GM10248 (cell line): ENCODE results near the gene FARS2.

Source experiments
- CTCF ChIA-PET: fragments of 300-600 bp; sonication (Branson Sonifier 250); formaldehyde crosslinking; extraction: SDS; loops from one replicate; lab custom pipeline; 2021; ENCODE audit warnings: antibody characterized with exemption; lab: Yijun Ruan, JAX
- POLR2A ChIA-PET: fragments of 350-650 bp; sonication (Branson Sonifier 250); formaldehyde crosslinking; extraction: SDS; loops from one replicate; lab custom pipeline; 2020; ENCODE audit warnings: antibody characterized with exemption; lab: Yijun Ruan, JAX
- DNase-seq: peaks from one replicate; pipeline ENCODE4 v3.0.0; 2012; ENCODE audit errors: extremely low spot score
- TF ChIP-seq, protein P1 (sequence below): IDR thresholded peaks from 2 replicates; pipeline ENCODE4 v1.5.1; 2012; ENCODE audit warnings: mild to moderate bottlenecking, low read depth; ENCODE audit errors: extremely low read depth, missing control alignments, control extremely low read depth

FARS2 gene

DNA sequence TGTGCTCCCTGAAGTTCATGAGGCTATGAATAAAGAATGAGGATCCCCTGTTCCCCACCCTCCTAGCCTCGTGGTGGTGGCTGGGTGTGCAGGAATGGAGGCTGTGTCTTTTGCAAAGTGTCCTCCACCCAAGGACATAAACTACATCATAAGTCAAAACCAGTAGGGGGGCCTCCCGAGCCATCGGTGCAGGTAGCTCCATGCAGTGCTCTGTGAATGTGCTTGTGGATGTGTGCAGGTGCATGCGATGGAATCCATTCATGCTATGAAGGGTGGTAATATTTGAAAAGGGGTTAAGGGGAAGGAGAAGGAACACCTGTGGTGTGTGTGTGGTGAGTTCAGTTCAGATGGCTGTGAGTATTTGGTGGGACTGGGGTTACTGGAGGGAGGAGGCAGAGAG, 548.1 kb downstream of the FARS2 start:
- ChIA-PET POLR2A (no interaction called here), CTCF (no interaction called here)
- TF ChIP-seq, protein P1, sequence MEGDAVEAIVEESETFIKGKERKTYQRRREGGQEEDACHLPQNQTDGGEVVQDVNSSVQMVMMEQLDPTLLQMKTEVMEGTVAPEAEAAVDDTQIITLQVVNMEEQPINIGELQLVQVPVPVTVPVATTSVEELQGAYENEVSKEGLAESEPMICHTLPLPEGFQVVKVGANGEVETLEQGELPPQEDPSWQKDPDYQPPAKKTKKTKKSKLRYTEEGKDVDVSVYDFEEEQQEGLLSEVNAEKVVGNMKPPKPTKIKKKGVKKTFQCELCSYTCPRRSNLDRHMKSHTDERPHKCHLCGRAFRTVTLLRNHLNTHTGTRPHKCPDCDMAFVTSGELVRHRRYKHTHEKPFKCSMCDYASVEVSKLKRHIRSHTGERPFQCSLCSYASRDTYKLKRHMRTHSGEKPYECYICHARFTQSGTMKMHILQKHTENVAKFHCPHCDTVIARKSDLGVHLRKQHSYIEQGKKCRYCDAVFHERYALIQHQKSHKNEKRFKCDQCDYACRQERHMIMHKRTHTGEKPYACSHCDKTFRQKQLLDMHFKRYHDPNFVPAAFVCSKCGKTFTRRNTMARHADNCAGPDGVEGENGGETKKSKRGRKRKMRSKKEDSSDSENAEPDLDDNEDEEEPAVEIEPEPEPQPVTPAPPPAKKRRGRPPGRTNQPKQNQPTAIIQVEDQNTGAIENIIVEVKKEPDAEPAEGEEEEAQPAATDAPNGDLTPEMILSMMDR: no peak
- no peak for DNase-seq

DNA sequence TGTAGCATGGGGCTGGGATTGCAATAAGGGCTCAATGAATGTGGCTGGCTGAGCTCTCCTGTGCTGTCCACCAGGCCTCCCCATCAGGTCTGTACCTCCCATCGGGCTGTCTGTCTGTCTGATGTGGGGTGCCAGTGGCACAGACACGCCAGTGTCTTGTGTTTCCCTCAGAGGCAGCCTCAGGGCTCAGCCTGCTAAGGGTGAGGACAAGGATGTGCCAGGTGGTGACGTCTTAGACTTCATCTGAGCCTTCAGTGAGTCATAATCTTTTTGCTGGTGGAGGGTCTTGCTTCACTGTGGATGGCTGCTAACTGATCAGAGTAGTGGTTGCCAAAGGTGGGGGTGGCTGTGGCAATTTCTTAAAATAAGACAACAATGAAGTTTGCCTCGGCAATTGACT, 550.7 kb downstream of the FARS2 start:
- ChIA-PET CTCF (no interaction called here), POLR2A (no interaction called here)
- TF ChIP-seq, protein P1: no peak
- DNase-seq: no peak

DNA sequence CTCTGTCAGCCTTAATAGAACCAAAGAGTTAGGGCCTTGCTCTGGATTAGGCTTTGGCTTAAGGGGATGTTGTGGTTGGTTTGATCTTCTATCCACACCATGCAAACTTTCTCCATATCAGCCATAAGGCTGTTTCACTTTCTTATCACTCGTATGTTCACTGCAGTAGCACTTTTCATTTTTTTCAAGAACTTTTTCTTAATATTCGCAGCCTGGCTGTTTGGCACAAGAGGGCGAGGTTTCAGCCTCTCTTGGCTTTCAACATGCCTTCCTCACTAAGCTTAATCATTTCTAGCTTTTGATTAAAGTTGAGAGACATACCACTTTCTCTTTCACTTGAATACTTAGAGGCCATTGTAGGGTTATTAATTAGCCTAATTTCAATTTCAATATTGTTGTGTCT, 552.3 kb downstream of the FARS2 start:
- ChIA-PET CTCF (interaction anchor here (1.4 kb wide), 1 partner anchor 19 kb away, joined by 3 read pairs; no protein-coding TSS in a partner anchor), POLR2A (no interaction called here)
- DNase-seq: no peak
- TF ChIP-seq, protein P1: no peak

DNA sequence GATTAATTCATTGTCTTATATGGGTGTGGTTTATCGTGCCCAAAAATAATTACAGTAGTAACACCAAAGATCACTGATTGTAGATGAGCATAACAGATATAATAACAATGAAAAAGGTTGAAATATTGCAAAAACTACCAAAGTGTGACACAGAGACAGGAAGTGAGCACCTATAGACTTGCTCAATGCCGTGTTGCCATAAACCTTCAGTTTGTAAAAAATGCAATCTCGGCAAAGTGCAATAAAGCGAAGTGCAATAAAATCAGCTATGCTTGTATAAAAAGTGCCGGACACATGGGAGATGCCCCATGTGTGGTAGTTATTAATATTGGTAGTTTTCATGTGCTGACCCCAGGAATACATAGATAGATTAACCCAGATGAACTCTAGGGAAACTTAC, 552.8 kb downstream of the FARS2 start:
- DNase-seq: no peak
- TF ChIP-seq, protein P1: no peak
- CTCF ChIA-PET: interaction anchor here (1.4 kb wide), 1 partner anchor 19 kb away, joined by 3 read pairs; no protein-coding TSS in a partner anchor
- POLR2A ChIA-PET: no interaction called here

DNA sequence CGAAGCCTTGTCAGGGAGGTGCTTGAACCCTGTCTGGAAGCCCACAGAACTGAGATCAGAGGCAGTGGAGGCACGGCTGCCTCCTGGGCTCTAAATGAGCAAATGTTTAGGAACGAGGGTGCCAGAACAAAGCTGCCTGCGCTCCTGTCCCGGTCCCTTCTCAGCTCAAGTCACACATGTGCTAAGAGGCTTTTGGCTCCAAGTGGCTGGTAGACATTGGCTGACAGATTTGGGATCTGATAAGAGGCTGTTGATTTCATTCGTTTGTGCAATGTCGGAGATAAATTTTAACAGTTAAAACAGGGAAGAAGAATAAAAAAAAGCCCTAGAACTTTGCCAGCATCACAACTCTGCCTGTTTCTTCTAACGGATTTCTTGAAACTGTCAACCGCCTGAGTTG, 553.6 kb downstream of the FARS2 start:
- CTCF ChIA-PET: no interaction called here
- TF ChIP-seq, protein P1: no peak
- no peak for DNase-seq
- POLR2A ChIA-PET: no interaction called here

DNA sequence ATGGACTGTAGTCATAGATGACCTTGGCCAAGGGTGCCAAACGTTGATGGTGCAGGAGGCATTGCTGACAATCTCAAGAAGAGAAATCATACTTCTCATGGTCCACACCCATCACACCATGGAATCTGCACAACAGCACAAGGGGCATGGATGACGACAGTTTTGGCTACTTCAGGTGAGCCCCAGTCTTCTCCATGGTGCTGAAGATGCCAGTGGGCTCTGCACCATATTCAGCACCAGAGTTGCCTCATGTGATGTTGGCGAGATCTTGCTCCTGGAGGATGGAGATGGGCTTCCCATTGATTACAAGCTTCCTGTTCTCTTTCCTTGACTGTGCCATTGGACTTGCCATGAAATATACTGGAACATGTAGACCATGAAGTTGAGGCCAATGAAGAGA, 556.6 kb downstream of the FARS2 start:
- DNase-seq: no peak
- ChIA-PET CTCF (no interaction called here), POLR2A (no interaction called here)
- TF ChIP-seq, protein P1: no peak

DNA sequence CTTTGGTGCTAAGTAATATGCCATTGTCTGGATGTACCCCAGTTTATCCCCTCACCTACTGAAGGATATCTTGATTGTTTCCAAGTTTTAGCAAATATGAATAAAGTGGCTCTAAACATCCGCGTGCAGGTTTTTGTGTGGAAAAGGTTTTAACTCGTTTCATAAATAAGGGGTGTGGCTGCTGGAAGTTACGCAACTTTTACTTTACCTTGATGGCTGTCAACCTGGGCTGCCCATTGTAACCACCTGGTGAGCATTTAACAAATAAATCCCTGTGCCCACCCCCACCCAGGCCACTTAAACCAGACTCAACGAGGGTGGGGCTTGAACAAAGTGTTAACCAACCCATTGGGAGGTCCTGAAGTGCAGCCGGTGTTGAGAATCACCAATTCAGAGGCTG, 557.6 kb downstream of the FARS2 start:
- ChIA-PET POLR2A (no interaction called here), CTCF (no interaction called here)
- no peak for DNase-seq
- TF ChIP-seq, protein P1: no peak
